HepG2 (cell line): Measurements from ENCODE around the gene CCDC197. TPM values are rescaled to one million over a fixed set of nuclear protein-coding genes. Genes with fewer than 3 reads are reported as not detected.

ENCODE experiments used
- ATAC-seq: fragments of 200-7000 bp; cut with Tn5 transposase; 3 replicates; pipeline ENCODE4 v1.9.1; 2020; ENCODE audit warnings: mild to moderate bottlenecking, moderate library complexity
- BruUV-seq: library from RNA; stranded (reverse); fragments of 400-500 nt; replicated peaks from 2 replicates; lab custom pipeline; 2021; lab: Mats Ljungman, UMichigan
- CTCF ChIA-PET: fragments of 300-600 bp; formaldehyde crosslinking; extraction: SDS; loops from one replicate; lab custom pipeline; 2021; ENCODE audit warnings: low total read pairs, inconsistent platforms, low intra/inter-chr PET ratio; lab: Yijun Ruan, JAX
- POLR2A ChIA-PET: fragments of 350-600 bp; sonication (Branson Sonifier 250); formaldehyde crosslinking; loops from one replicate; lab custom pipeline; 2020; ENCODE audit warnings: antibody characterized with exemption, inconsistent platforms; lab: Yijun Ruan, JAX
- DNase-seq: peaks from one replicate; pipeline ENCODE4 v3.0.0-alpha.2; 2015; ENCODE audit warnings: low spot score
- FAIRE-seq: peaks from 3 replicates; lab custom pipeline; 2011; peaks lifted over from hg19 to GRCh38; lab: Jason Lieb, UNC
- H2AFZ ChIP-seq: one replicate; pipeline ENCODE4 v1.6.1; 2011; ENCODE audit warnings: low read length, inconsistent platforms
- H3K27ac ChIP-seq: fragments of 300-600 bp; 3 replicates; pipeline ENCODE4 v1.8.0; 2011; ENCODE audit warnings: mixed run types, mild to moderate bottlenecking, mixed read lengths, low read length, inconsistent platforms; ENCODE audit not compliant: insufficient read depth; ENCODE audit errors: extremely low read length
- H3K27me3 ChIP-seq, 2 experiments: fragments of 200-600 bp in 1 of 2; 2 replicates in 1 of 2; 3 replicates in 1 of 2; pipeline versions ENCODE4 v1.6.0 to v1.8.0; 2011; ENCODE audit warnings: low read length in 2 of 2, mild to moderate bottlenecking in 2 of 2, moderate library complexity in 2 of 2, inconsistent platforms in 1 of 2; ENCODE audit not compliant: insufficient read depth in 2 of 2, control insufficient read depth in 1 of 2
- H3K36me3 ChIP-seq, 2 experiments: fragments of 200-600 bp in 1 of 2; replicated peaks in 1 of 2; 2 replicates in 1 of 2; 3 replicates in 1 of 2; pipeline versions ENCODE4 v1.5.1 to v1.8.0; 2011; ENCODE audit warnings: low read length in 2 of 2, inconsistent platforms in 1 of 2; ENCODE audit not compliant: insufficient read depth in 2 of 2, control insufficient read depth in 1 of 2
- H3K4me1 ChIP-seq: 2 replicates; pipeline ENCODE4 v1.5.1; 2012; ENCODE audit warnings: low read length, inconsistent platforms; ENCODE audit not compliant: insufficient read depth
- H3K4me2 ChIP-seq: 2 replicates; pipeline ENCODE4 v1.6.0; 2011; ENCODE audit warnings: low read depth, low read length, inconsistent platforms
- H3K4me3 ChIP-seq, 3 experiments: fragments of 200-600 bp in 1 of 3; sonication (generic), shearing (Covaris generic) in 1 of 3; replicated peaks in 1 of 3; 2 replicates each; pipeline ENCODE4 v1.5.1; 2011 to 2016; ENCODE audit warnings: low read length in 3 of 3, inconsistent platforms in 2 of 3, low read depth in 2 of 3, mild to moderate bottlenecking in 2 of 3, control low read depth in 1 of 3, mixed read lengths in 1 of 3; ENCODE audit not compliant: insufficient read depth in 1 of 3
- H3K79me2 ChIP-seq: one replicate; pipeline ENCODE4 v1.6.1; 2011; ENCODE audit warnings: low read length, inconsistent platforms; ENCODE audit not compliant: insufficient read depth
- H3K9ac ChIP-seq: 2 replicates; pipeline ENCODE4 v1.6.0; 2011; ENCODE audit warnings: mild to moderate bottlenecking, low read depth, low read length, inconsistent platforms; ENCODE audit not compliant: insufficient read depth
- H3K9me3 ChIP-seq: 2 replicates; pipeline ENCODE4 v1.5.1; 2012; ENCODE audit warnings: mild to moderate bottlenecking, low read length
- H4K20me1 ChIP-seq: 2 replicates; pipeline ENCODE4 v1.6.0; 2011; ENCODE audit warnings: inconsistent platforms, mild to moderate bottlenecking, low read length, moderate library complexity; ENCODE audit not compliant: insufficient read depth
- ESRRA ChIP-seq: sonication (generic); formaldehyde crosslinking; IDR thresholded peaks from 2 replicates; pipeline ENCODE4 v1.5.1; 2020; ENCODE audit warnings: mild to moderate bottlenecking, low read depth, missing genetic modification reagents
- GATAD1 ChIP-seq: IDR thresholded peaks from 2 replicates; pipeline ENCODE4 v1.6.1; 2016; ENCODE audit warnings: missing genetic modification reagents, missing compliant biosample characterization
- HDAC1 ChIP-seq: sonication (generic); formaldehyde crosslinking; IDR thresholded peaks from 2 replicates; pipeline ENCODE4 v1.5.1; 2020; ENCODE audit warnings: mild to moderate bottlenecking, missing genetic modification reagents
- KAT7 ChIP-seq: IDR thresholded peaks from 2 replicates; pipeline ENCODE4 v1.6.1; 2018; ENCODE audit warnings: borderline replicate concordance, missing compliant biosample characterization
- MEIS1 ChIP-seq: sonication (generic); formaldehyde crosslinking; IDR thresholded peaks from 2 replicates; pipeline ENCODE4 v1.9.0; 2021; ENCODE audit warnings: mild to moderate bottlenecking, missing genetic modification reagents, moderate library complexity, borderline replicate concordance
- MTA1 ChIP-seq: sonication (generic); formaldehyde crosslinking; IDR thresholded peaks from 2 replicates; pipeline ENCODE4 v1.4.0; 2020; ENCODE audit warnings: missing genetic modification reagents, mild to moderate bottlenecking, borderline replicate concordance
- NFYB ChIP-seq: sonication (generic); formaldehyde crosslinking; IDR thresholded peaks from 2 replicates; pipeline ENCODE4 v1.4.0; 2020; ENCODE audit warnings: missing genetic modification reagents
- PHF21A ChIP-seq: sonication (generic); formaldehyde crosslinking; IDR thresholded peaks from 2 replicates; pipeline ENCODE4 v1.5.0; 2020; ENCODE audit warnings: mild to moderate bottlenecking, missing genetic modification reagents
- SETDB1 ChIP-seq: sonication (generic); formaldehyde crosslinking; IDR thresholded peaks from 2 replicates; pipeline ENCODE4 v1.5.1; 2020; ENCODE audit warnings: missing genetic modification reagents, mild to moderate bottlenecking, borderline replicate concordance
- SIN3A ChIP-seq: IDR thresholded peaks from 2 replicates; pipeline ENCODE4 v1.6.1; 2011; ENCODE audit warnings: low read depth, mild to moderate bottlenecking, control low read depth, low read length, borderline replicate concordance
- TGIF2 ChIP-seq: IDR thresholded peaks from 2 replicates; pipeline ENCODE4 v1.6.1; 2016; ENCODE audit warnings: control low read depth, missing compliant biosample characterization
- ZKSCAN5 ChIP-seq: sonication (generic); formaldehyde crosslinking; IDR thresholded peaks from 2 replicates; pipeline ENCODE4 v1.5.1; 2020; ENCODE audit warnings: mild to moderate bottlenecking, missing genetic modification reagents
- ZNF30 ChIP-seq: sonication (generic); formaldehyde crosslinking; IDR thresholded peaks from 2 replicates; pipeline ENCODE4 v1.5.0; 2020; ENCODE audit warnings: mild to moderate bottlenecking, missing genetic modification reagents
- WGBS: methylation state at CpG from one replicate; pipeline ENCODE4 v1.1.6; 2017; ENCODE audit warnings: low lambda C conversion rate; 5-methylcytosine and 5-hydroxymethylcytosine counted together
- in situ Hi-C: cut with HindIII; loops from 2 replicates; pipeline ENCODE4 v1.10.0; 2017; ENCODE audit warnings: low pct_unique_long_range_greater_than_20kb; ENCODE audit not compliant: extremely low pct_ligation_motif_present
- intact Hi-C: fragments of 100-400 bp; cut with micrococcal nuclease; formaldehyde crosslinking; loops from one replicate; pipeline ENCODE4 v1.10.0; 2022; ENCODE audit not compliant: unreplicated experiment
- polyA plus RNA-seq, 8 experiments: library from polyadenylated mRNA; depleted of rRNA in 3 of 8; stranded (reverse) in 7 of 8; unstranded in 1 of 8; fragments of >200 nt; fragmentation: Illumina TruSeq in 4 of 8; extraction: Trizol in 4 of 8; gene quantifications; 2 replicates each; pipeline versions ENCODE4 v1.2.1 to v1.2.3, GENCODE V29; 2011 to 2016; ENCODE audit warnings: low read depth in 4 of 8, missing spikeins in 1 of 8, mixed read lengths in 1 of 8; ENCODE audit not compliant: insufficient read depth in 1 of 8
- total RNA-seq, 5 experiments: library from RNA; depleted of rRNA; stranded (reverse); fragments of >200 nt; fragmentation: Illumina TruSeq; extraction: Trizol; gene quantifications; 2 replicates each; pipeline ENCODE4 v1.2.3, GENCODE V29; 2016; ENCODE audit warnings: low read depth in 1 of 5
- TF ChIP-seq, protein P1 (sequence below): sonication (generic); formaldehyde crosslinking; IDR thresholded peaks from 2 replicates; pipeline ENCODE4 v1.8.1; 2023; ENCODE audit warnings: missing genetic modification reagents, mild to moderate bottlenecking, borderline replicate concordance
- TF ChIP-seq, protein P2 (sequence below): sonication (generic); formaldehyde crosslinking; IDR thresholded peaks from 2 replicates; pipeline ENCODE4 v1.4.0; 2020; ENCODE audit warnings: mild to moderate bottlenecking, missing genetic modification reagents
- TF ChIP-seq, protein P3 (sequence below): sonication (generic); formaldehyde crosslinking; IDR thresholded peaks from 2 replicates; pipeline ENCODE4 v1.4.0; 2020; ENCODE audit warnings: low read depth, mild to moderate bottlenecking, missing genetic modification reagents
- TF ChIP-seq, protein P4 (sequence below): IDR thresholded peaks from 2 replicates; pipeline ENCODE4 v1.6.1; 2016

Gene CCDC197
- total and polyA plus RNA-seq, 2 of the 13 experiments (the other 11 are each of a cell fraction or from before 2014, with no cell fraction given), result 0.11 to 0.13 TPM

DNA sequence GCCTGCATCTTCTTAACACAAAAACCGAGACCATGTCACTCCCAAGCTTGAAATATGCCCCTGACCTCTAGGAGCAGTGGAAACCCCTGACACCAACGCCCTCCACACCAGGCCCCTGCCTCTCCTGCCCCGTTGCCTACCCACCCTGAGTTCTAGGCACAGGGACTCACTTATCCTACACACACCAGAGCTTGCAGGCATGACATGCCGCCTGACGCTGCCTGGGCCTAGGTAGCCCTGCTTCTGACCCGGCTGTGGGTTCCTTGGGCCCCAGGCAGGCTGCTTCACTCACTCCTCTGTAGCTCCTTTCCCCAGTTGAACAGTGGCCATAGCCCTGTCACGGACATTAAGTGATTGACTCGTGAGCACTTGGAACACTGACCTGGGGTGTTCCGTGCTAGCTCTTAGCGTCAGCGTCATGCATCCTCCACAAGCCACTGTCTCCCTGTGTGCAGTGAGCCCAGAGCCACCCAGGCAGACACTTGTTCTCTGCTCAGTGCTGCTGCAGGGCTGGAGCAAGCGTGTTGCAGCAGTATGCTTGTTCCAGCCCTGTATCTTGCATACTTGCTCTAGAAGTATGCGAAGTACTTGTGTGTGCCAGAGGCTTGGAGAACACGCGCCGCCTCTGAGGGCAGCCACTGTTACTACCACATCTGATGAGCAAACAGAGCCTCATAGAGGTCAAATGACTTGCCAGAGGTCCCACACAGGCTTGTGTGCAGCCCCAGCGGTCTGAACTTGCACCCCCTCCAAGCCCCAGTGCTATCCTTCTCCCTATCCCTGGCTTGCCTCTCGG lies 44.6 kb downstream of the CCDC197 start:
- Histone ChIP-seq H3K9ac (no peak overlapping the region), H3K4me2 (peak overlapping the region; percentile 37), H2AFZ (no peak overlapping the region), H3K27ac (no peak overlapping the region), H4K20me1 (no peaks in the 10 kb centered on the region), H3K4me3 (peak overlapping the region in 1 of 3 experiments; percentile 1; a peak in 1 of 6 replicates), H3K27me3 (no peaks in the 10 kb centered on the region), H3K36me3 (peaks cover 1 to 6% of the 10 kb centered on the region in 2 experiments; a peak in 3 of 5 replicates), H3K9me3 (no peaks in the 10 kb centered on the region), H3K4me1 (peaks cover 60% of the 10 kb centered on the region), H3K79me2 (no peaks in the 10 kb centered on the region)
- ATAC-seq, result peak; percentile 84
- ChIA-PET POLR2A (interaction anchor here (1.0 kb wide), 1 partner anchor 17 kb away, joined by 3 read pairs; no protein-coding TSS in a partner anchor), CTCF (no interaction called here)
- WGBS, result 60% methylated on average over 12 of the region's 18 CpGs
- intact Hi-C loops, result no loop called here
- no TSS peak for BruUV-seq
- FAIRE-seq, result peak; percentile 87
- in situ Hi-C loops, result no loop called here
- peak; percentile 75 for DNase-seq
- peak; percentile 29; the same call in 1 of the 2 replicates for TF ChIP-seq PHF21A
- TF ChIP-seq, protein P1, sequence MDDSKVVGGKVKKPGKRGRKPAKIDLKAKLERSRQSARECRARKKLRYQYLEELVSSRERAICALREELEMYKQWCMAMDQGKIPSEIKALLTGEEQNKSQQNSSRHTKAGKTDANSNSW (CRISPR knock-in tag), result no peak
- 0 out of 2 replicates have a peak, but pooled peaks have one; percentile 27 for TF ChIP-seq HDAC1 (CRISPR knock-in tag)
- no peak for TF ChIP-seq GATAD1
- TF ChIP-seq ESRRA (CRISPR knock-in tag), result 0 out of 2 replicates have a peak, but pooled peaks have one; percentile 30
- no peak for TF ChIP-seq TGIF2
- TF ChIP-seq, protein P2, sequence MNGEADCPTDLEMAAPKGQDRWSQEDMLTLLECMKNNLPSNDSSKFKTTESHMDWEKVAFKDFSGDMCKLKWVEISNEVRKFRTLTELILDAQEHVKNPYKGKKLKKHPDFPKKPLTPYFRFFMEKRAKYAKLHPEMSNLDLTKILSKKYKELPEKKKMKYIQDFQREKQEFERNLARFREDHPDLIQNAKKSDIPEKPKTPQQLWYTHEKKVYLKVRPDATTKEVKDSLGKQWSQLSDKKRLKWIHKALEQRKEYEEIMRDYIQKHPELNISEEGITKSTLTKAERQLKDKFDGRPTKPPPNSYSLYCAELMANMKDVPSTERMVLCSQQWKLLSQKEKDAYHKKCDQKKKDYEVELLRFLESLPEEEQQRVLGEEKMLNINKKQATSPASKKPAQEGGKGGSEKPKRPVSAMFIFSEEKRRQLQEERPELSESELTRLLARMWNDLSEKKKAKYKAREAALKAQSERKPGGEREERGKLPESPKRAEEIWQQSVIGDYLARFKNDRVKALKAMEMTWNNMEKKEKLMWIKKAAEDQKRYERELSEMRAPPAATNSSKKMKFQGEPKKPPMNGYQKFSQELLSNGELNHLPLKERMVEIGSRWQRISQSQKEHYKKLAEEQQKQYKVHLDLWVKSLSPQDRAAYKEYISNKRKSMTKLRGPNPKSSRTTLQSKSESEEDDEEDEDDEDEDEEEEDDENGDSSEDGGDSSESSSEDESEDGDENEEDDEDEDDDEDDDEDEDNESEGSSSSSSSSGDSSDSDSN (CRISPR knock-in tag), result peak; percentile 36; the same call in 1 of the 2 replicates
- TF ChIP-seq, protein P3, sequence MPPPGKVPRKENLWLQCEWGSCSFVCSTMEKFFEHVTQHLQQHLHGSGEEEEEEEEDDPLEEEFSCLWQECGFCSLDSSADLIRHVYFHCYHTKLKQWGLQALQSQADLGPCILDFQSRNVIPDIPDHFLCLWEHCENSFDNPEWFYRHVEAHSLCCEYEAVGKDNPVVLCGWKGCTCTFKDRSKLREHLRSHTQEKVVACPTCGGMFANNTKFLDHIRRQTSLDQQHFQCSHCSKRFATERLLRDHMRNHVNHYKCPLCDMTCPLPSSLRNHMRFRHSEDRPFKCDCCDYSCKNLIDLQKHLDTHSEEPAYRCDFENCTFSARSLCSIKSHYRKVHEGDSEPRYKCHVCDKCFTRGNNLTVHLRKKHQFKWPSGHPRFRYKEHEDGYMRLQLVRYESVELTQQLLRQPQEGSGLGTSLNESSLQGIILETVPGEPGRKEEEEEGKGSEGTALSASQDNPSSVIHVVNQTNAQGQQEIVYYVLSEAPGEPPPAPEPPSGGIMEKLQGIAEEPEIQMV (CRISPR knock-in tag), result no peak
- no peak for TF ChIP-seq NFYB (CRISPR knock-in tag)
- peak; percentile 54; the same call in 1 of the 2 replicates for TF ChIP-seq MTA1
- TF ChIP-seq SETDB1 (CRISPR knock-in tag), result no peak
- TF ChIP-seq, protein P4, sequence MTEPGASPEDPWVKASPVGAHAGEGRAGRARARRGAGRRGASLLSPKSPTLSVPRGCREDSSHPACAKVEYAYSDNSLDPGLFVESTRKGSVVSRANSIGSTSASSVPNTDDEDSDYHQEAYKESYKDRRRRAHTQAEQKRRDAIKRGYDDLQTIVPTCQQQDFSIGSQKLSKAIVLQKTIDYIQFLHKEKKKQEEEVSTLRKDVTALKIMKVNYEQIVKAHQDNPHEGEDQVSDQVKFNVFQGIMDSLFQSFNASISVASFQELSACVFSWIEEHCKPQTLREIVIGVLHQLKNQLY (CRISPR knock-in tag), result no peak
- TF ChIP-seq ZKSCAN5 (CRISPR knock-in tag), result no peak
- TF ChIP-seq MEIS1 (CRISPR knock-in tag), result 0 out of 2 replicates have a peak, but pooled peaks have one; percentile 30
- no peak for TF ChIP-seq ZNF30 (CRISPR knock-in tag)
- TF ChIP-seq KAT7, result no peak
- no peak for TF ChIP-seq SIN3A
